Ramos (cell line): ENCODE data around the gene DNMT3L.
"Not testable (repeated sequence)": the region's sequence is repeated elsewhere in the genome, so short reads cannot be mapped to it uniquely, and the experiment has no call there.

ENCODE experiments used
- in situ Hi-C: fragments of 300-500 bp; cut with MboI; formaldehyde crosslinking; loops from one replicate; pipeline ENCODE4 v1.14.3; 2022; ENCODE audit warnings: low sequenced_read_pairs; ENCODE audit not compliant: unreplicated experiment

DNMT3L gene

DNA sequence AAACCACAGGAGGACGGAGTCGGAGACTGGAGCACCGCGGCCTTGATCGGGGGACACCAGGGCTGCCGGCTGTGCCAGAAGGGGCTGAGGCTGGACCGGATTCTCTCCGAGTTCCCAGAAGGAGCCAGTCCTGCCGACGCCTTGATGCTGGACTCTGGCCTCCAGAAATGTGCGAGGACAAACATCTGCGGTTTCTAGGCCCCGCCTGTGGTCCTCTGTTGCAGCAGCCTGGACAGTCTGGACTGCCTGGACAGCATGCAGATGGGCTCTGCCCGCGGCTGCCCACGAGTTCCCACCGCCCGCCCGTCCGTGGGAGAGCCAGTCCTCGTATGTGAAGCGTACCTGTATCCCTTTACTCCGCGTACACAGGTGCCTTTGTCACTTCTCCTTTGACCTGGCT lies 55.5 kb downstream of the DNMT3L start:
- in situ Hi-C loops = not testable (repeated sequence)

DNA sequence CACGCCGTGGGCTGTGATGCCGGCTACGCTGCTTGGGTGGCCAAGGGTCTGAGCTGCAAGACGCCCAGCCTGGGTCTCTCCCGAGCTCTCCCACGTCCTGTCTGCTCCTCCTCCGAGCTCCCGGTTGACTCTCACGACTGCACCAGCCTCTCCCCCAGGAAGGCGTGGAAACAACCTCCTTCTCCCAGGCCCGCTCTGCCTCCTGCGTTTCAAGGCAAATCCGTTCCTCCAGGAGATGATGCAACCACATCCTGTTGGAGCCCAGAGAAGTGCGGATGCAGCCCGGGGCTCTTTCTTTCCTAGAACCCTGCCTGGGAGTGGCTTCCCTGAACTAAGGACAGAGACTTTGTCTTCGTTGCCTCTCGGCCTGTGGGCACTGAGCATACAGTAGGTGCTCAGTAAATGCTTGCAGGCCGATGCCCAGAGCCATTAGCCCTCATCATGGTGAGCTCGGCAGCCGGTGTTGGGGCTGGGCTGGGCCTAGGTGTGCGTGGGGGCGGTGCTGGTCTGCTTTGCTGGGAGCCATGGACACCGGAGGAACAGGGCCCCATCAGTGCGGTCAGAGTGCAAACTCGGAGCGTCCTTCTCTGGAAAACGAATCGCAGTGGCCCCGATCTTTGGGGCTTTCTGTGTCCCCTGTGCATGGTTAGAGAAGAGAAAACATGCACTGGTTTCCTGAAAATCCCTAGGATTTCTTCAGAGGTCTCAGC lies 59.0 kb downstream of the DNMT3L start:
- in situ Hi-C loops = not testable (repeated sequence)

DNA sequence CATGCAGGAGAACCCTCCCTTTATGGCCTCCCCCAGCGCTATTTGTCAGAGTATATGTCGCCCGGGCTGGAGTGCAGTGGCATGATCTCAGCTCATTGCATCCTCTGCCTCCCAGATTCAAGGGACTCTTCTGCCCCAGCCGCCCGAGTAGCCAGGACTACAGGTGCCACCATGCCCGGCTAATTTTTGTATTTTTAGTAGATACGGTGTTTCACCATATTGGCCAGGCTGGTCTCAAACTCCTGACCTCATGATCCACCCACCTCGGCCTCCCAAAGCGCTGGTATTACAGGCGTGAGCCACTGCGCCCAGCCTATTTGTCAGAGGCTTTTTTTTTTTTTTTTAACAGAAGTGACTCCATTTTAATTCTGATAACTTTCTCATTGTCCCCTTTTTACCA lies 61.7 kb downstream of the DNMT3L start:
- in situ Hi-C loops = not testable (repeated sequence)

DNA sequence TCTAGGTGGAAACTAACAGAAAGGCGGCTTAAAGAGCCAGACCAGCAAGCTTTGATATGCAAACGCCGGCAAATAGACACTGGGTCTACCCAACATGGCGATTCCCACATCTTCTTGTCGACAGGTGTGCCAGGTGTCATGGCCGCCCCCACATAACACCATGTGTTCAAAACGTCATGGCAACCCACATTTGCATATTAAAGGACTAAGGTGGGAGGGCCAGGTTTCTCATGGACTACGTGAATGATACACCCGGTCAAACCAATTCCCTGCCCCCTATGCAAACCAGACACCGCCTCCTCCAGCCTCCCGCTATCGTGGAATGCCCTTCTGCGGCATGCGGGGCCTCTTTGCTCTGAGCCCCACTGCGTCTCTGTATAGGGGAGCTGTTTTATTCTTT lies 62.2 kb downstream of the DNMT3L start:
- in situ Hi-C loops = no loop called here

DNA sequence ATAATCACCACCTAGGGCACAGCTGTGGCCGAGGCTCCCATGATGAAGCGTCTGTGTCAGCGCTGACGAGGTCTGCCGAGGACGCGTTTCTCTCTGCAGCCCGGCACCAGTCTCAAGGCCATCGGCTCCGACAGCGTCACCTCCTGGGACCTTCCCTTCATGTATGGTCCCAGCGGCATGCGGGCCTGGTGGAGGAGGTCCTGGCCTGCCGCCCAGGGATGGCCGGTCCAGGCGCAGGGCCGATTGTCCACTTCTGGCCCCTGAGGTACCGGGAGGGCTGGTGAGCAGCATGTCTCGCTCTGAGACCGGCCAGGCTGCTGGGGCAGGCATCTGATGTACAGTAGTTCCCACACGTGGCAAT lies 64.6 kb downstream of the DNMT3L start:
- in situ Hi-C loops = not testable (repeated sequence)
